ENCODE measurements around the gene CPNE7.

The CPNE7 gene

DNA sequence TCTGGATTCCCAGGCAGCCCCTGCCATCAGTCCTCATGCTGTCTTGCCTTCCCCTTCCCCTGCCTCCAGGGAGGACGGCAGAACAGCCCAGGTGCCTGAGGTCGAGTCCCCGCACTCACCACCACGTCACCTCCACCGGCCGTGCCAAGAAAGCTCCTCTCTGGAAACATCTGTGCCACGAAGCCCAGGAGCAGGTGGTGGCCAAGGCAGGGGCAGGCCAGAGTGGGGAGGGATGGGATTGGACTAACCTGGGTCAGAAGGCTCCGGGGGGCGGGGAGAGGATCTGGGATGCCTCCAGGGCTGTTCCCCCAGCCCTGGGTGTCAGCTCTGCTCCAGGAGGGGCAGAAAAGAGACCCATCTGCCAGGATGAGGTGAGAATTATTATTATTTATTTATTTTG, 30.4 kb downstream of the CPNE7 start:
- DNase-seq: no peak

DNA sequence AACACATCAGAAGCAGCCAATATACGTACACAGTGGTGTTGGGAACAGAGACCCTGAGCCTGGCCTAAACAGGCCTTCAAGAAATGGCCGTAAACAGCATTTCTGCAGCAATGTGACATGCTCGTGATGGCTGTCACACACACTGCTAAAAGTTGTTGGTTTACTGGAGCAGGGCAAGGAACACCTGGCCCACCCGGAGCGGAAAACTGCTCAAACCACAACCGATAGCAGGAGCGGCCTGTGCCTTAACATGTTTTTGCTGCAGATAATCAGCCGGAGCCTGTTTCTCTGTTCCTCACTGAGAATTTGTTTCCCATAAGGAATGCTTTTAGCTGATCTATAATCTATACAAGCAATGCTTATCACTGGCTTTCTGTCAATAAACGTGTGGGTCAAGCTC, 31.9 kb downstream of the CPNE7 start:
- DNase-seq: no peak

DNA sequence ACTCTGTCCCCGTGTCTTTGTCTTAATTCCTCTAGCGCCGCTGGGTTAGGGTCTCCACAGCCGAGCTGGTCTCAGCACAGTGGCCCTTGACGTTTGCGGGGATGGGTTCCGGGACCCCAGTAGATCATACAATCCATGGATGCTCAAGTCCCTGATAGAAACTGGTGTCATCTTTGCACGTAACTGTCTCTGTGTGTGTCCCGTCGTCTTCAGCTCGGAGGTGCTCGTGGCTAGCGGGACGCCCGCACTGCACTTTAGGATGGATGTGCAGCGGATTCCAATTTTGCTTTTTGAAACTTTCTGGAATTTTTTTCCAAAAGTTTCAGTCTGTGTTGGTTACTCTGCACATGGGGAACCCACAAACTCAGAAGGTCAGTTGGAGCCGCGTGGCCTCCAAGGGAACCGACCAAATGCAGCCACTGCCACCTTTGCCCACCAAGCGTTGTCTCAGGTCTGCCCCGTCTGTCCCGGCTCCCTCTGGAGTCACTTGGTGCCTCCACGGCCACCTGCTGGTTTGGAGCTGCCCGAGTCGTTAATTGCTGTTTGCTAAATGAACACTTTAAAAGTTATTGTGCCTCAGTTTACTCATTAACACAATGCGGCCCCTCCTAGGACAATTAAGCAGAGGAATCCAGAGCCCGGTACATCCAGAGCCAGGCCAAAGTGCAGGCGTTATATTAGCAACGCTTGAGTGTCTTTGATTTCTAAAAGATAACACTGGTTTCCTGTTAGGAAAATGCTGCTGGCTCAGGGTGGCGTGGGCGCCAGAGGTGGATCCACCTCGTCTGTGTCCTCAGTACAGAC, 32.6 kb downstream of the CPNE7 start:
- no peak for DNase-seq

DNA sequence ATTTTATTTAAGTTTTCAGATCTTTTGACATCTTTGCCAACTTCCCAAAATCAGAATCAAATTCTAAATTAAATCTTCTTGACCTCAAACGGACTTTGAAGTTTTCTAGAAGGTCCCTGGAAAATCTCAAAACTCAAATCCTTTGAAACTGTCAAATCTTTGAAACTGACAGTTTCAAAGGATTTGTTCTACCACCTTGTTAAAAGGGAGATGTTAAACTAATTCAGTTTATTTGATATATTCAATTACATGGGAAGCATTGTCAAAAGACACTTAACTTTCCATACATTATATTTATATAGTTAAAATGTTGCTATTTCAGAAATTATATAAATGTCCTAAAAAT, 34.5 kb downstream of the CPNE7 start:
- DNase-seq: no peak

DNA sequence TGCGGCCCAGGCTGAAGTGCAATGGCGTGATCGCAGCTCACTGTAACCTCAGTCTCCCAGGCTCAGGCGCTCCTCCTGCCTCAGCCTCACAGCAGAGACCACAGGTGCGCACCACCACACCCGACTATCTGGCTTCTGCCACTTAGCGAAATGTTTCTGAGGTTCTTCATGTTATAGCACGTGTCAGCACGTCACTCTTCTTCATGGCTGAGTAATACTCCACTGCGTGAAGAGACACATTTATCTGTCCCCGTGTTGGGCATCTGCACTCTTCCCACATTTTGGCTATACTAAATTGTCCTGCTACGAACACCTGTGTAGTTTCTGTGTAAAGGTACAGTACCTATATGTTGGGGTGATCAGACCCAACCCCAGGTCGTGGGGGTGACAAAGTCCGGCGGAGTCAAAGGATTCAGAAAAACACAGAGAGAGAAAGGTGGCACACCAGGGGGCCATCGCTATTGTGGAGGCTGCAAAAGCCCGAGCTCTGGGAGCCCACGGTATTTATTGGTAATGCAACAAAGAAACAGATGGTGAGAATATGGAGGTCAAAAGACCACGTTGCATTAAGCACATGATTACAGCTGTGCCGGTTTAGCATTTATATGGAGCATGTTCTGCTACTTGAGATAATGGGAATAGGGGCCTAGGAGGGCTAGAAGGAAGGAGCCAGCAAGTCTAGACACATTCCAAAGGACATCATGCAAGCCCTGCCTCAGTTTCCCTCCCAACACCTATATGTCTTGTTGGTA, 37.0 kb downstream of the CPNE7 start:
- DNase-seq: no peak

DNA sequence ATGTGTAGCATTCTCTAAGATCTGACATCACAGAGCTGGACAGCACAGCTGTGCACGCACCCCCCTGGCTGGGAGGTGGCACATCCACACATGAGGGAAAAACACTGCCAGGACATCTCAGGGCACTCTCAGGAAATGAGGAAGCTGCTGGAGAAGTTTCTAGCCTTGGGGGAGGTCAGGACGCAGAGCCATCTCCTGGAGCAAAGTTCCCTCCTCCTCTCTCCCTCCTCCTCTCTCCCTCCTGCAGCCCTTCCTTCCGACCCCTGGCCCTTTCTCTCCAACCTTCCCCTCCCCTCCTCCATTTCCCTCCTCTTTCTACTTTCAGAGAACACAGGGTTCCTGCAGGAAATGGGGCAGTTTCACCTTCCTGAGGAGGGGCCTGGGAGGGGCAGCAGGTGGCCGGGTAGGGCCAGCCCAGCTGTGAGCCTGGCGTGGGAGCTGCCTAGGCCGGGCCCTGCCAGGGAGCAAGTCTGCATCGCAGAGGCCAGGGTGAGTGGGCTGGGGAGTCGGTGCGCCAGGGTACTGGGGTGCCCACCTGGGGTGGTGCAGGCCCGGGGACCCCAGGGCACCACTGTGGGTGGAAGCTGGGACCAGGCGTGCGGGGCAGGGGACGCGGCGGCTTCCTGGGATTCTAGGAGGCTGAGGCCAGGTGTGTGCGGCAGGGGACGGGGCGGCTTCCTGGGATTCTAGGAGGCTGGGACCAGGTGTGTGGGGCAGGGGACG, 37.8 kb downstream of the CPNE7 start, which contains the start of gene DPEP1:
Gene DPEP1 (plus strand): TSS at position 412 of the 723 bp plus-strand sequence. CDS start 16,769 bp downstream, outside the sequence.
- no peak for DNase-seq

DNA sequence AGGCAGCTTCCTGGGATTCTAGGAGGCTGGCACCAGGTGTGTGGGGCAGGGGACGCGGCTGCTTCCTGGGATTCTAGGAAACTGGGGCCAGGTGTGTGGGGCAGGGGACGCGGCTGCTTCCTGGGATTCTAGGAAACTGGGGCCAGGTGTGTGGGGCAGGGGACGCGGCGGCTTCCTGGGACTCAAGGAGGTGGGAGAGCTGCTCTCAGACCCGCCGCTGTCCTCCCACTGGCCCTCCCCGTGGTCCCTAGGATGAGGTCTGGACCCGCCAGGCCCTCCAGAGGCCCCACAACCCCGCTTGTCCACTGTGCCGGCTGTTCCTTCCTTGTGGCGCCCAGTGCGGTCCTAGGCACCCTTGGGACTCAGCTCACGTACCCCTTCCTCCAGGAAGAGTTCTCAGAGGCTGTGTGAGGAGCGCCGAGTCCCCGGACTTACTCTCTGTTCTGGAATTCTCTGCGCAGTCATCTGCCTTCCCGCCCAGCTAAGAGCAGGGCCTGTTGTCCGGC, 38.4 kb downstream of the CPNE7 start:
- DNase-seq: no peak

DNA sequence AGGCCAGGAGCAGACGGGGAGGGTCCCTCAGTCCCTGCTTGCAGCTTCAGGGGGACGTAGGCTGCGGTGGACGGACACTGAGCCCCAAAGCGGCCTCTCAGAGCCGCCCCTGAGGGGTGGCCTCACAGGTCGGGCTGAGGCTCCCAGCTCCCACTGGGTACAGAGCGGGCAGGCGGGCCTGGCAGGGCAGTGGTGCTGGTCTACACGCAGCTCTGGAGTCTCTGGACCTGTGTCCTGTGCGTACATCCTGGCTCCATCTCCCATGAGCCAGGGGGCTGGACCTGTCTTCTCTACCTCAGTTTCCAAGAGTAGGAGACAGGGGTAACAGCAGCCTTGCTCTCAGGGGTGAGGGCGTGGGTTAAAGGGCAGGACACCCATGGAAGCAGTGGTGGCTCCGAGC, 39.6 kb downstream of the CPNE7 start:
- no peak for DNase-seq

DNA sequence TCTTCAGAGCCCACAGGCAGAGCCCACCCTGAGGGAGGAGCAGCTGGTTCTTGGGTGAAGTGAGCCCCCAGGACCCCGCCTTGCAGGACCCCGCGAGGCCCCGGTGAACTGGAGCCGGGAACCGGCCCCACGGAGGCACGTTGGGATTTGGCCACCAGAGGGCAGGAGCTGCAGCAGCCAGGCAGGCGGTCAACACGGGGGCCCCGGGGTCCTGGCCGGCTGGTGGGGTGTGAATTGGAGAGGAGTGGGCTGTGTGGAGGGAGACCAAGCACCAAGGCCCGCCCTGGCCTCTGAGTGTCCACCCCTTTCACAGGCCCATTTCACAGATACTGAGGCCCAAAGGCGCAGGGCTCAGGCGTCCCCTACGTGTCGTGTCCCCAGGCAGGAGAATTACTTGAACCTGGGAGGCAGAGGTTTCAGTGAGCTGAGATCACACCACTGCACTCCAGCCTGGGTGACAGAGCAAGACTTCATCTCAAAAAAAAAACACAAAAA, 40.1 kb downstream of the CPNE7 start:
- no peak for DNase-seq

DNA sequence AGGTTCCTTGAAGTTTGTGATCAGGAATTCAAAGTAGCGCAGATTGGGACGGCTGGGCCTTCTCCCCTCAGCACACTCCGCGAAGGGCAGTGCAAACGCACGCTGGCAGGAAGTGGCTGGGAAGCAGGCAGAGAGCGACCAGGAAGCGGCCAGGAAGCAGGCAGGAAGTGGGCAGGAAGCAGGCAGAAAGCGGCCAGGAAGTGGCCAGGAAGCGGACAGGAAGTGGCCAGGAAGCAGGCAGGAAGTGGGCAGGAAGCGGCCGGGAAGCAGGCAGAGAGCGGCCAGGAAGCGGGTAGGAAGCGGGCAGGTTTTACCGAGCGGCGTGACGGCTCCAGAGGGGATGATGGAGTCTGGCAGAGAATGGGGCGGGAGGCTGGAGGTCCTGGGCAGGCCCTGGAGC, 41.1 kb downstream of the CPNE7 start:
- DNase-seq: no peak

DNA sequence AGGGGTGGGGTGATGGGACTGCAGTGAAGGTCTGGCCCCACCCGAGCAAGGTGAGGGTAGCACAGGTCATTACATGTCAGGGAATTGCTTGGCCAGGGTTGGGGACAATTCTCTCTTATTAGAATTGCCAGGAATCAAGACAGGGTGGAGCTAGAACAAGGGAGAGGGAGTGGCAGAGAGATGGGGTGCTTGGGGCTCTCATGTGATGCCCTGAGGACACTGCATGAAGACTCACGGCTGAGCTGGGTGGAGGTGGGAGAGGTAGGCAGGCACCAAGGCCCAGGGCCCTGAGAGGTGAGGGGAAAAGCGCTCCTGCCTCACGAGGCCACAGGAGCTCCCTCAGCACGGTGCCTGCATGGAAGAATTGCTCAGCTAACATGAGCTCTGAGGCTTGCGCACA, 41.5 kb downstream of the CPNE7 start:
- DNase-seq: no peak

DNA sequence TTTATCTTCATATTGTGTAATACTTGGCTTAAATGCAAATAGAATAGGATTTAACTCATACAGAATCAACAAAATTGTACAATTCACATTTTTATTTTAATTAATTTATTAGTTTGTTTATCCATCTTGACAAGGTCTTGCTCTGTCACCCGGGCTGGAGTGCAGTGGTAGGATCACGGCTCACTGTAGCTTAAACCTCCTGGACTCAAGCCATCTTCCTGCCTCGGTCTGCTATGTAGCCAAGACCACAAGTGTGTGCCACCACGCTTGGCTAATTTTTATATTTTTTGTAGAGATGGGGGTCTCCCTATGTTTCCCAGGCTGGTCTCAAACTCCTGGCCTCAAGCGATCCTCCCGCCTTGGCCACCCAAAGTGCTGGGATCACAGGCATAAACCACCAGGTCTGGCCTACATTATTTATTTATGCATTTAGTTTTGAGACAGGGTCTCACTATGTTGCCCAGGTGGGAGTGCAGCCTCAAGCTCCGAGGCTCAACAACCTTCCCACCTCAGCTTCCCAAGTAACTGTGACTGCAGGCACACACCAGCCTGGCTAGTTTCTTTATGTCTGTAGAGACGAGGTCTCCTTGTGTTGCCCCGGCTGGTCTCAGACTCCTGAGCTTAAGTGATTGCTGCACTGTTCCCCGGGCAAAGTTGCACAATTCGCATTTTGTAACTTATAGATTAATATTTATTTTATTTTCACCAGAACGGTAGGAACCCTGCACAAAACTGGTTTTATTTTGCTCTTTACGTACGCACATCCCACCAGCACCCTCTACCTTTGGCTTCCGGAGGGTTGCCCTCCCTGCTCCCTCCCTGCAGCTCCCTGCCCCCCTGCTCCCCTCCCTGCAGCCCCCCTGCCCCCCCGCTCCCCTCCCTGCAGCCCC, 42.8 kb downstream of the CPNE7 start:
- no peak for DNase-seq

DNA sequence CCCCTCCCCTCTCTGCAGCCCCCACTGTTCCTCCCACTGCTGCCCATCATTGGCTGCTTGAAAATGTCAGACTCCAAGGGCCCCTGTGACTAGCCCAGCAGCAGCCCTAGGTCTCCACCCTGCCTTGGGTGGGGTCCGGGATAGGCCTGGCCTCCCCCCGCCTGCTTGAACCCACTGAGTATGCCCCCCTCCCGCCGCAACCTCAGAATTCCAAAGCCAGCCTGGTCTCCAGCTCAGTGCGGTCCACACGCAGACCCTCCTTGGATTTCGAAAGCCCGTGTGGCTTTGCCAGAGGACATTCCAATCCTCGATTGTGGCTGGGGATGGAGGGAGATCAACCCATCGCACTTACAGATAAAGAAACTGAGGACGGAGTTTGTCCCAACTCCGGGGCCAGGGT, 44.3 kb downstream of the CPNE7 start:
- no peak for DNase-seq

DNA sequence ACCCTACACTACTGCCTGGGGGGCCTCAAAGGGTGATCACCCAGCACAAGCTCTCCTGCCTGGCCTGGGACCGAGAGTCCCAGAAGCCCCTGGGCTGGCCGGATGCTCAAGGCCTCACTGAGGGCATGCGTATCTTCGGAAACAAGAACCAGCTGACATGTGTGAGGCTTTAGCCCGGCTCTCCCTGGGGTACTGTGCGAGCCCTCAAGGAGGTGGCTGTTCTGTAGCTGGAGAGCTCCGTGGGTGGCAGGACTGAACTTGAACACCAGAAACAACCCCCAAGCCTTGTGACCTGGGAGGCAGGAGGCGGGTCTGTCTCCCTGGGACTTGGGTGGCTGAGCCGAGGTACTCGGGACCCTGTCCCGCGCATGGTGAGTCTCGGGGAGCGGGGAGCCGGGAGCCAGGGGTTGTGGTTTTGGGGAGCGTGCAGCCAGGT, 44.9 kb downstream of the CPNE7 start:
- no peak for DNase-seq

DNA sequence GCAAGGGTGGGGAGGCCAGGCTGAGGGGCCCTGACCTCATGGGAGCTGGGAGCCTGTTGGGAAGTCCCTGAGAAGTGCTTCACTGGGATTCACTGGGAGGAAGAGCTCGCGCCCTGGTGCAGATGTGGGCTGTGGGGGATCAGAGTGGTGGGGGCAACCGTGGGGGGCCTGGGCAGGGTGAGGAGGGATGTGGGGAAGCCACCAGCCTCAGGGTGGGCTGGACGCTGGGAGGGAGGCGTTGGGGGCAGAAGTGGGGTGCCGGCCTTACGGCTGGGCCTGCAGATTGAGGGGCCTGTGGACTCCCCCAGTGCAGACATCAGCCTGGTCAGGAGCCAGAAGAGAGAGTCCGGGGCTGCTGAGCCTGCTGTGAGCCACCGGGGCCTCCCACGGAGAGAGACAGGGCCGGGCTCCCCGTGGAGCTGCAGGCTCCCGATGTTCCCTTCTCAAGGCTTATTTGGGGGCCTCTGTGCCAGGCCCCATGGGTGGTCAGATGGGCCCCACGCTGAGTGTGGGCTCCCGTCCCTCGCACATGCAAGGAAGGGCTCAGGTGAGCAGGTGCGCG, 45.7 kb downstream of the CPNE7 start:
- DNase-seq: no peak

DNA sequence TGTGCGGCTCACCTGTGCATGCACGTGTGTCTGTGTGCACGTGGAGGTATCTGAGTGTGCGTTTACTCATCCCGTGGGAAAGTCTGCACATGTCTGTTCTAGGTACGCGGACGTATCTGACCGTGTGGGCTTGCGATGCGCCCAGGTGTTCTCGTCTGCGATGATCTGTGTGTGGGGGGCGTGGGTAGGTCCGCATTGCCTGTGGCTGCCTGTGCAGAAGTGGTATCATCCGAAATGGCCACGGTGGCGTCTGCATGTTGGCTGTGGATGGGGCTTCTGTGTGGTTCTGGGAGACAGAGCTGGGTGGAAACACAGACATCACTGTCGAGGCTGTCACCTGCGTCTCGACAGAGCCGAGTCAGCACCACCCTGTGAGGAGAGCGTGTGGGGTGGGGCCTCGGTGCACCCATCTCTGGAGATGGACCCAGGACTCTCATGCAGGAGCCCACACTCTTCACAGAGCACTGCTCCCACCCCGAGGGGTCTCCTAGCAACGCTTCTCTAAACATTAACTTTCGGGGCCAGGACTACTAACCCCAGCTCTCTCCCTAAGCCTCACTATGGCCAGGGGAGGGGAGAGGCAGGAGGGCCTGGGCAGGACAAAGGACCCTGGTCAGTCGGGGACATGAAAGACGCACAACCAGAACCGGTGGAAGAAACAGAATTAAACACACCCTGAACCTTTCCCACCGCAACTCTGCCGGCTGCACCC, 46.3 kb downstream of the CPNE7 start:
- no peak for DNase-seq

DNA sequence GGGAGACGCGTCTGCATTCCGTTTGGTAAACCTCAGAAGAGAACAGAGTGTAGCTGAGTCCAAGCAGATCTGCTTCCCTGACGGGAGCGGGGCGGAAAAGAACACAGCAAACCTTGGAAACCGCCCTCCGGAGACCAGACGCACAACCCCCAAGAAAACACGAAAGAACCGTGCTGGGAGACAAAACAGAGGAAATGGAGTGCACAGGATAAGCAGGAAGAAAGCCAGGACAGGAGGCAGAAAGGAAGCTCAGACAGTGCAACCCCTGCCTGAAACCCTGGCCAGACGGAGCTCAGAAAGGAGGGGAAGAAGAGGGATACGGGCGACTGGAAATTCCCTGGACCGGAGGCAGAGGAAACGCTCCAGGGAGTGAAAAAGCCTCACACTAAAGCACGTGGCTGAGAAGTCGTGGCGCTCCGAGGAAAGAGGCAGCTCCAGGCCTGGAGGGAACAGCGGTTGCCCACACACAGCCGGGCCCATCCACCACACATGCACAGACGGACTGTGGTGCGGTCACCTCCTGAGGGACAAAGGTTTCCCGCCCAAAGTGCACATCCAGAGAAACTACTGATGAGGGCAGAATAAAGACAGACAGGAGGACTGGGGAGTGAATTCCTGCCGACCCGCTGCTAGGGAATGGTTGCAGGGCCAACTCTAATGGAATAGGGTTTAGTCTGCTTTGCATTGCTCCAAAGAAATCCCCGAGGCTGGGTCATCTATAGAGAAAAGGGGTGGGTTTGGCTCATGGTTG, 48.1 kb downstream of the CPNE7 start:
- no peak for DNase-seq

DNA sequence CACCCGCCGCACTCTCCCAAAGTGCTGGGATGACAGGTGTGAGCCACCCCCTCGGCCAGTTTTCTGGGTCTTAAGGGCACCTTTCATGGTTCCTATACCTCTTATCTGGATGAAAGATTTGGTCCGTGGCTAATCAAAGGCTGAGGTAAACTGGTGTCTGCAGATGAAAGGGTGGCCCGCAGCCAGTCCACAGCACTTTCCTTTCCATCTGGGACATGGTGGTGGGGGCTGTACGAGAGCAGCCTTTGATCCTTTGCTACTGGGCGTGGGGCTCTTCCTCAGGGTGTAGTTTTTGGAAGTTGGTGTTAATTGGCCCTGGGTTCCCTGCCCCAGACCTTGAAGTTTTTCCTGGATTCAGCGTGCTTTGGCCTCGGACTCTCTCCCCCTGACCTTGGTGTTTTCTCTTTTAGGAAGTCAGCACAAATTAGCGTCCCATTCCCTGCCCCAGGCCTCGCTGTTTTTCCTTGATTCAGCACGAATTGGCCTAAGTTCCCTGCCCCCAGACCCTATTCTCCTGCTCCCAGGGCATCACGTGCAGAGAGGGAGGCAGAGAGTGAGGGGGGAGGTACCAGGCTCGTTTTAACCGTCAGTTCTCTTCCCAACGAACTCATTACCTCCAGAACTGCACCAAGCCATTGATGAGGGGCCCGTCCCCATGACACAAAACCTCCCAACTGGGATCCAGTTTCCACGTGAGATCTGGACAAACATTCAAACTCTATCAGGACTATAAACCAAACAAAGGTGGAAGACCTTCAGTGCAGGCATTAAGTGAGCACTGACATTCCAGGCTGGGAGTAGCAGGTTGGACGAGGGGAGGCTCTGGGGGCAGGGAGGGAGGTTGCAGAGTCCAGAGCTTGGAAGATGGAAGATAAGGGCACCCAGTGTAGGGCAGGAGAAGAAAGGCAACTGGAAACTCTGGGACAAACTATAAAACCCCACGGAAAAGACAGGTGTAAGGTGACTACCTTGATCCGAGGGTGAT, 49.5 kb downstream of the CPNE7 start:
- DNase-seq: no peak

Measured in NCI-H446 (cell line).